GM12891 (cell line): ENCODE results near the gene ZNF48.

ENCODE experiments used
- DNase-seq: peaks from one replicate; pipeline ENCODE4 v3.0.0; 2011; ENCODE audit warnings: low spot score; ENCODE audit not compliant: insufficient read length
- FAIRE-seq: peaks from 2 replicates; lab custom pipeline; 2011; peaks lifted over from hg19 to GRCh38; lab: Jason Lieb, UNC
- PAX5 ChIP-seq: IDR thresholded peaks from 2 replicates; pipeline ENCODE4 v1.6.1; 2011; ENCODE audit warnings: low read length, moderate library complexity, mild to moderate bottlenecking; ENCODE audit not compliant: insufficient read depth, severe bottlenecking
- POLR2A ChIP-seq: IDR thresholded peaks from 2 replicates; pipeline ENCODE4 v1.6.1; 2011; ENCODE audit warnings: low read depth, low read length, control low read depth
- POLR2AphosphoS5 ChIP-seq: IDR thresholded peaks from 2 replicates; pipeline ENCODE4 v1.6.1; 2011; ENCODE audit warnings: low read depth, low read length, control low read depth
- POU2F2 ChIP-seq: IDR thresholded peaks from 2 replicates; pipeline ENCODE4 v1.6.1; 2011; ENCODE audit warnings: low read depth, mild to moderate bottlenecking, control low read depth, low read length, moderate library complexity
- SPI1 ChIP-seq: IDR thresholded peaks from 2 replicates; pipeline ENCODE4 v1.6.1; 2011; ENCODE audit warnings: low read depth, low read length, control low read depth
- TAF1 ChIP-seq: IDR thresholded peaks from 2 replicates; pipeline ENCODE4 v1.6.1; 2011; ENCODE audit warnings: low read depth, low read length, control low read depth

ZNF48 gene

GRCh38 chr16:30407102-30407803, 12.0 kb downstream of the ZNF48 start, which contains the start of gene ZNF771:
TSS of gene ZNF771 (plus strand) at chr16:30407606. CDS start at chr16:30408054, 448 bp downstream.
- TF ChIP-seq POLR2AphosphoS5, result peak; percentile 69
- TF ChIP-seq PAX5, result no peak
- peak; percentile 66; the same call in 1 of the 2 replicates for TF ChIP-seq TAF1
- TF ChIP-seq POLR2A, result peak; percentile 68; the same call in 1 of the 2 replicates
- FAIRE-seq (peak; percentile 77), DNase-seq (peak; percentile 89)

GRCh38 chr16:30407804-30408534, 12.7 kb downstream of the ZNF48 start:
- TF ChIP-seq POLR2AphosphoS5 (no peak), TAF1 (no peak), POU2F2 (no peak), POLR2A (no peak), PAX5 (no peak), SPI1 (no peak)
- DNase-seq (peak; percentile 47), FAIRE-seq (no peak)

- FAIRE-seq (no peak), DNase-seq (peak; percentile 72)
- TF ChIP-seq POLR2AphosphoS5 (no peak), TAF1 (no peak), POU2F2 (no peak), SPI1 (no peak), POLR2A (no peak), PAX5 (no peak)
These were observed 14.2 kb downstream of the ZNF48 start for GRCh38 chr16:30409125-30410060.

- TF ChIP-seq PAX5, result no peak
- no peak for TF ChIP-seq POLR2A
- no peak for TF ChIP-seq POU2F2
- TF ChIP-seq TAF1, result no peak
- TF ChIP-seq SPI1, result no peak
- no peak for TF ChIP-seq POLR2AphosphoS5
- no peak for DNase-seq
- FAIRE-seq, result no peak
These were observed 18.0 kb downstream of the ZNF48 start for GRCh38 chr16:30413112-30413806.

- TF ChIP-seq SPI1, result no peak
- FAIRE-seq, result no peak
- no peak for DNase-seq
These were observed 18.9 kb downstream of the ZNF48 start for GRCh38 chr16:30414159-30414558.

- DNase-seq (no peak), FAIRE-seq (no peak)
- TF ChIP-seq POLR2A (no peak), POU2F2 (no peak), SPI1 (no peak), PAX5 (no peak), TAF1 (no peak), POLR2AphosphoS5 (no peak)
These were observed 20.9 kb downstream of the ZNF48 start for GRCh38 chr16:30416047-30416603.

GRCh38 chr16:30416624-30417528, 21.7 kb downstream of the ZNF48 start:
- FAIRE-seq, result no peak
- DNase-seq, result no peak

GRCh38 chr16:30417529-30418349, 22.5 kb downstream of the ZNF48 start:
- TF ChIP-seq POLR2AphosphoS5 (peak; percentile 54; the same call in 1 of the 2 replicates), POU2F2 (no peak)
- peak; percentile 100 for FAIRE-seq
- DNase-seq, result peak; percentile 88

More at GRCh38 chr16:30416624-30417528, 21.7 kb downstream of the ZNF48 start:
- TF ChIP-seq POLR2AphosphoS5, result no peak
- TF ChIP-seq PAX5, result no peak
